GM15510 (cell line): ENCODE measurements around the gene PLXNA3.

ENCODE experiments used
- POLR2A ChIP-seq: IDR thresholded peaks from 3 replicates; pipeline ENCODE4 v1.6.1; 2011; ENCODE audit warnings: borderline replicate concordance; ENCODE audit not compliant: insufficient read length; ENCODE audit errors: extremely low read depth

Gene PLXNA3

GRCh38 chrX:154464806-154465365 lies 6.8 kb downstream of the PLXNA3 start:
- TF ChIP-seq POLR2A, result no peak

GRCh38 chrX:154465601-154466000 lies 7.5 kb downstream of the PLXNA3 start:
- no peak for TF ChIP-seq POLR2A

- no peak for TF ChIP-seq POLR2A
Observed at GRCh38 chrX:154466036-154466435, 8.0 kb downstream of the PLXNA3 start.

GRCh38 chrX:154466907-154467306 lies 8.8 kb downstream of the PLXNA3 start:
- no peak for TF ChIP-seq POLR2A

GRCh38 chrX:154467556-154467955 lies 9.5 kb downstream of the PLXNA3 start:
- no peak for TF ChIP-seq POLR2A

- TF ChIP-seq POLR2A, result no peak
Observed at GRCh38 chrX:154468217-154468616, 10.1 kb downstream of the PLXNA3 start.

- TF ChIP-seq POLR2A, result no peak
Observed at GRCh38 chrX:154469114-154469513, 11.0 kb downstream of the PLXNA3 start.

GRCh38 chrX:154469880-154470279 lies 11.8 kb downstream of the PLXNA3 start:
- TF ChIP-seq POLR2A, result no peak

- TF ChIP-seq POLR2A, result no peak
Observed at GRCh38 chrX:154470434-154470833, 12.4 kb downstream of the PLXNA3 start.

GRCh38 chrX:154470914-154471568 lies 13.0 kb downstream of the PLXNA3 start:
- TF ChIP-seq POLR2A, result no peak

GRCh38 chrX:154471839-154472684 lies 14.0 kb downstream of the PLXNA3 start:
- TF ChIP-seq POLR2A, result no peak

- no peak for TF ChIP-seq POLR2A
Observed at GRCh38 chrX:154472685-154473632, 14.9 kb downstream of the PLXNA3 start.

GRCh38 chrX:154473683-154474082 lies 15.6 kb downstream of the PLXNA3 start:
- TF ChIP-seq POLR2A, result no peak

- TF ChIP-seq POLR2A, result no peak
Observed at GRCh38 chrX:154476821-154477220, 18.7 kb downstream of the PLXNA3 start.
